ENCODE data around the gene FAM53A.
"Not testable (repeated sequence)": the region's sequence is repeated elsewhere in the genome, so short reads cannot be mapped to it uniquely, and the experiment has no call there.

FAM53A gene

DNA sequence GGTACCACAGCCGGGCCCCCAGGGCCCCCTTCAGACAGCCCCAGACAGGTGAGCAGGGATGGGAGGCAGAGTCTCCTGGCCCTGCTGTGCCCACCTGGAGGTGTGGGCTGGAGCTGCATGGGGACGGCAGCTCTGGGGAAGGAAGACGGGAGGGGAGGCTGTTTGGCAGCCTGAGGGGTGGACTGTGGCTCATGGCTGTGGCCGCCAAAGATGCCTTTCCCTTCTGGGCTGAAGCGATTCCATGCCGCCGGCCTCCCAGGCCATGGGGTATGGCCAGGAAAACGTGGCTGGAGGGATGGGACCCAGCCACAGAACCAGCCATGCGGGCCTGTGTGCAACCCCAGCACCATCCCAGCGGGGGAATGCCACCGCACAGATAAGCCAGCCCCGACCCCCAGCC, 65.7 kb downstream of the FAM53A start:
- no peak for DNase-seq

DNA sequence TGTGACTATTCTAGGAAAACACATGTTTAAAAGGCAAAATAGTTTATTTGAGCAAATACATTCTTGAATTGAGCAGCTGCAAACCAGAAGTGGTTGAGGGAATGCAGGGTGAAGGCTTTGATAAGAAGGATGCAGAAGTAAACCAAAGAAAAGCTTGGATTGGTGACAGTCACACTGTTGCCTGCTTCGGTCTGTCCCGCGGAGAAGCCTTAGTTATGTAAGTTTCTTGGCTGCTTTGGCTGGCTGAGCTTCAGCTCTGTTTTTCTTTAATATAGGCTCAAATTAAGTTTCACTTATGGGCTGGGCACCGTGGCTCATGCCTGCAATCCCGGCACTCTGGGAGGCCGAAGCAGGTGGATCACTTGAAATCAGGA, 67.6 kb downstream of the FAM53A start:
- no peak for DNase-seq

DNA sequence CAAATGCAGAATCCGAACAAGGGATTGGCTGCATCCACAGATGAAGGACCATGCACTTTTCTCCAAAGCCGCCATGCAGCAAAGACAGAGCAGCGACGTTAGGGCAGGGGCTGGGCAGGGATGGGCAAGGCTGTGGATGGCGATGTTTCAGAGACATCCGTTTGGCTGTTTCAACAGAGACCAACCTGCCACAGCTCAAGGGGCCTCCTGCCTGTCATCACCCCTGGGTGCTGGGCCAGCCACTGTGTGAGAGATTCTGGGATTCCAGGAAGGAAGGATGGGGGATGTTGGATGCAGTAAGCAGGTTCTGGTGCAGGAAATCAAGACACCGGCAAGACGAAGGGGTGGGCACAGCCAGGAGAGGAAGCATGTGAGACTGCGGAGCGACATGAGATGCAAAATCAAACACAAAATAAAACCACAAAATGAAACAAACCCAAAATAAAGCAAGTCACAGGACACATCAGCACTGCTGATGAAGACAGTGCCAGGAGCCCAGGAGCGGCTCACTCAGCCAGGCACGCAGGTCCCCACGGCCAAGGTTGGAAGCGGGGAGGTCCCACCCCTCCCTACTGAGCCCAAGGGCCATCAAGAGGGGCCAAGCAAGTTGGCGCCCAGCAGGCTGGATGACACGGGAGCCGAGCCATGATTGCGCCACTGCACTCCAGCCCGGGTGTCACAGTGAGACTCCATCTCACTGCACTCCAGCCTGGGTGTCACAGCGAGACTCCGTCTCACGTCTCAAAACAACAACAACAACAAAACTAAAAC, 68.1 kb downstream of the FAM53A start:
- no peak for DNase-seq

DNA sequence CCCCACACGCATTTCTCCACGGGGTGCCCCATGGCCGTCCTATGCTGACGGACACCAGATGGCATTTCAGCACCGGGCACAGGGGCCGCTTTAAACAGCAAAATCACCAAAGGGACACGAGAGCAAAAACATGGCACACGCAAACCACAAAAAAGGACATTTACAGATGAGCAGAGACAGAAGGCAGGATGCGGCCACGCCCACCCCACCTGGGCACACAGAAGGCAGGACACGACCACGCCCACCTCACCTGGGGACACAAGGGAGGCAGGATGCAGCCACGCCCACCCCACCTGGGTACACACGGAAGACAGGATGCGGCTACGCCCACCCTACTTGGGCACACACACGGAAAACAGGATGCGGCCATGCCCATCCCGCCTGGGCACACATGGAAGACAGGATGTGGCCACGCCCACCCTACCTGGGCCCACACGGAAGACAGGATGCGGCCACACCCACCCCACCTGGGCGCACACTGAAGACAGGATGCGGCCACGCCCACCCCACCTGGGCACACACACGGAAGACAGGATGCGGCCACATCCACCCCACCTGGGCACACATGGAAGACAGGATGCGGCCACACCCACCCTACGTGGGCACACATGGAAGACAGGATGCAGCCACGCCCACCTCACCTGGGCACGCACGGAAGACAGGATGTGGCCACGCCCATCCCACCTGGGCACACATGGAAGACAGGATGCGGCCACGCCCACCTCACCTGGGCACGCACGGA, 69.1 kb downstream of the FAM53A start:
- DNase-seq = no peak

DNA sequence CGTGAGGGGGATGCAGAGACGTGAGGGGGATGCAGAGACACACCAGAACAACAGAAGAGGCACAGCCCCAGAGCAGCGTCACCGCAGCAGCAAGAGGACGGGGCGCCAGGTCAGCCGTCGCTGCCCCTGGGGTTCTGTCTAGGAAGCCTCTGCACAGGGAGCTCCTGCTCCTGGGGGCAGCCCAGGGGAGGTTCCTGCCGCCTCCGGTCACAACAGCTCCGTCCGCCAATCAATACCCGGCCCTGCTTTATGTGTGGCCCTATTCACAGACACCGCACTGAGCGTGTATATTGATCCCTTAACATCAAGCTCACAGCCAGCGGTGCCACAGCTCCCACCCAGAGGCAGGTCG, 69.6 kb downstream of the FAM53A start:
- no peak for DNase-seq

DNA sequence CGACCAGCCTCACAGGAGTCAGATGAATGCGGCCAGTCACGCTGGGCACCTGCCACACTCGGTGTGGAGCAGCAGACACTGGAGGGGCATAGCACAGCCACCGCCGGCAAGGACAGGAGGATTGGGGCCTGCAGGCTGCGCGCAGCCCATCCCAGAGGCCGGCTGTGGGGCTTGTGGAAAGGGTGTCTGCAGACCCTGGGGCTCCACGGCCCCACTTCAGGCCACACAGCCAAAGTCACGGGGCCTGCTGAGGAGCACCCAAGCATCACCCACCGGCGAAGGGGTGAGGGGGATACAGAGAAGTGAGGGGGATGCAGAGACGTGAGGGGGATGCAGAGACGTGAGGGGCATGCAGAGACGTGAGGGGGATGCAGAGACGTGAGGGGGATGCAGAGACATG, 70.1 kb downstream of the FAM53A start:
- no peak for DNase-seq

DNA sequence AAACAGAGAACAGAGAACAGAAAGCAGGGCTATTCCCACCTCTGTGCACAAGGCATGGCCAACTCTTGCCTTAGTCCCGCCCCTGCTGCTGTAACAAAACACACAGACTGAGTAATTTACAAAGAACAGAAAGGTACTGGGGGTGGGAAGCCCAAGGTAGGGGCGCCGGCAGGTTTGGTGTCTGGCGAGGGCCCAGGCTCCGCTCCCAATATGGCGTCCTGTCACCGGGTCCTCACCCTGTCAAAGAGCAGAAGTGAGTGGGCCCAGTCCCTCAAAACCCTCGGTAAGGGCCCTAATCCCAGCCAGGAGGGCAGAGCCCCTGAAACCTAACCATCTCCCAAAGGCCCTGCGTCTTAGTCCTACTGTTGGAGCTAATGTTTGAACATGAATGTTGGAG, 71.0 kb downstream of the FAM53A start:
- no peak for DNase-seq

DNA sequence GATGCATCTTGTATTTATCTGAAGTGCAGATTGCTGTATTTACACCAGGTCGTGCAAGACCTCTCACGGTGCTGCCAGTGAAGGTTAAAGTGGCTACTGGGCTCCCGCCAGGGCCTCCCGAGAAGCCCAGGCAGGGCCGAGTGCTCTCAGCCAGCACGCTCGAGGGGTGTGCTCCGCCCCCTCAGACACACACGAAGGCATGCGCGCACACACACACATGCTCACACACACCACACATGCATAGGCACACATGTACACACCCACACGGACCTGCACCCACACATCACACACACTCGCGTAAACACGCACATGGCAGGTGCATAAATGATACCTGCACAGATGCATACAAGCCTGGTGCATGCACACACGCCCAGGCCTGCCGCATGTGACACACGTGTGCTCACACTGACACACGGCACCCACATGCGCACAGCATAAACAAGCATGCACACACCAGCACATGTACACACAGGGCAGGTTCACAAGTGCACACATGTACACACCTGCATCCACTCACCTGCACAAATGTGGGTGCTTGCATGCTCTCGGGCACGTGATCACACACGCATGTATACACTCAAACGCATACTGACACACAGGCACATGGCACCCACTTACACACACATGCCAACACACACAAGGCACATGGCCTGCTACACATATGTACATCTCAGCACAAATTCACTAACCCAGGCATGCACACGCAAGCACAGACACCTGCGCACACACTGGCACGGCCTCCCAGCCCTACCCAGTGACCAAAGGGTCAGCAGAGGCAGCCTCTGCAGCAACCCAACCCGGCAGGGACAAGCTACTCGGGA, 71.6 kb downstream of the FAM53A start:
- DNase-seq = no peak

DNA sequence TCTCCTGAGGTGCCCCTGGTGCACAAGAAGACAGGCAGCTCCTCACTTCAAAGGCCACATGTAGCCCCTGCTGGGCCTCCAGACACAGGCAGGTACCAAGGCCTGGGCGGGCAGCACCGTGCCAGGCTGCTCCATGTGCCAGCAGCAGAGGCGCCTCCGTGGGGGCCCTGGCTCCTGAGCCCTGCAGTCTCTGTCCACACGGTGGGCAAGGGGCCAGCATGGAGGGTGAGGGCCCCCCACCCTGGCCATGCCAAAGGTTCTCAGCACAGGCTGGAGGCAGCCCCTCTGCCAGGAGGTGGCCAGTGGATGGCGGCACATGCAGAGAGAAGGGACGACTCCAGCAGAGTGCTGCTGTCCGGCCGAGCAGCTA, 72.6 kb downstream of the FAM53A start:
- DNase-seq = no peak

DNA sequence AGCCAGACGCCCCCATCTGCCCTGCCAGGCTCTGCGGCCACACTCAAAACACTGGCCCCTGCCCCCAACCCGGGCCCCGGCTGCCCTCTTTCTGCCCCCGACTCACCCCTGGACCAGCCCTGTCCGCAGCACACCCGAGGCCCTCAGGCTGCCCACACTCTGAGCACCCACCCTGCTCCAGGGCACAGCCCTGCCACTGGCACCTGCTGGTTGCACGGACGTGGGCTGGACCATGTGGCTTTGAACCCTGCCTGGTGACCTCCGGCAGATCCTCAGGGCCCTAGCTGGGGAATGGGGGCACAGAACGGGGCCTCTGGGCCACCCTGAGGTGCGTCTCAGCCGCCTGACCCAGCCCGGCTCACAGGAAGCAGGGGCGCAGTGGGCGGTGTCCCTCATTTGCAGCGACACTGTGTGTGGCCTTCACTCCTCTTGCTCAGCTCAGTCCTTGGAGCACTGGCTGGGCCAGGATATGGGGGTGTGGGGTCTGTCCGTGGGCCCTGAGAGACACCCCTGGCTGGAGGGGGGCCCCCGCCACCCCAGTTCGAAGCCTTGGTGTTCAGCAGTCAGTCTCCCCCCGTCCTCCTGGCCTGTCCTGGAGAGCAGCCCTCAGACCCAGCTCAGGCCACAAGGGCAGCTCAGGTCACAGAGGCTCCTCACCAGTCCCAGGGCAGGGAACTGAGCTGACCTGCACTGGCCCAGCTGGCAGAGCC, 73.2 kb downstream of the FAM53A start:
- DNase-seq = no peak

DNA sequence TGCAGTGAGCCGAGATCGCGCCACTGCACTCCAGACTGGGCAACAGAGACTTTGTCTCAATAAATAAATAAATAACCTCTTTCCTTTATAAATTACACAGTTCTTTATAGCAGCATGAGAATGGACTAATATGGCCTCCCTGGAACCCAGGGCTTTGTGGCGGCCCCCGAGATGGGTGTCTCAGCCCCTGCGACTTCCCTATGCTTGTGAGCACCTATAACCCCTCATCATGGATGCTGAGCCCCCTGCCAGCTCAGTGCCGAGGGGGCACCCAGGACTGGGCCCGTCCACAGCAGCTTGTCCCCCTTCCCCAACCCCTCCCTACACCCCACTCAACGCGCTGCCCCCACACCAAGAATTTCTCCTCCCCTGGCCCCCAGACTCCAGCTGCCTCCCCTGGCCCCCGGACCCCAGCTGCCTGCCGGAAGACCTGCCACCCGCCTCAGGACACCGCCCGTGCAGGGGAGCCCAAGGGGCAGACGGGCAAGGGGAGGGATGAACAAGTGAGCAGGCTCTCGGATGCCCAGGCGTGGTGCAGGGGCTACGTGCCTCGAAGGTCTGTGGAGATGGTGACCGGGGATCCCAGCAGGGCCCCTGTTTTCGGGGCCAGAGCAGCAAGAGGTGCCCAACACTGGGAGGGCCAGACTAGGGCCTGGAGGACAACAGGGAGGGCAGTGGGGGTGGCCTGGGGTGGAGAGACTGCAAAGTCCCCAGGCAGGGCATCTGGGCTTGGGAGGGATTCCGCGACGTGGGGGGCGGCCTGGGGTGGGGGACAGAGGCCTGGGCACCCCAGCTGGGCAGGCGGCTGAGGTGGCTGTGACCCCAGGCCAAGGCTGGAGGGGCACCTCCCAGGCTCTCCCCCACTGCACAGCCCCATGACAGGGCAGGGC, 74.0 kb downstream of the FAM53A start:
- no peak for DNase-seq

DNA sequence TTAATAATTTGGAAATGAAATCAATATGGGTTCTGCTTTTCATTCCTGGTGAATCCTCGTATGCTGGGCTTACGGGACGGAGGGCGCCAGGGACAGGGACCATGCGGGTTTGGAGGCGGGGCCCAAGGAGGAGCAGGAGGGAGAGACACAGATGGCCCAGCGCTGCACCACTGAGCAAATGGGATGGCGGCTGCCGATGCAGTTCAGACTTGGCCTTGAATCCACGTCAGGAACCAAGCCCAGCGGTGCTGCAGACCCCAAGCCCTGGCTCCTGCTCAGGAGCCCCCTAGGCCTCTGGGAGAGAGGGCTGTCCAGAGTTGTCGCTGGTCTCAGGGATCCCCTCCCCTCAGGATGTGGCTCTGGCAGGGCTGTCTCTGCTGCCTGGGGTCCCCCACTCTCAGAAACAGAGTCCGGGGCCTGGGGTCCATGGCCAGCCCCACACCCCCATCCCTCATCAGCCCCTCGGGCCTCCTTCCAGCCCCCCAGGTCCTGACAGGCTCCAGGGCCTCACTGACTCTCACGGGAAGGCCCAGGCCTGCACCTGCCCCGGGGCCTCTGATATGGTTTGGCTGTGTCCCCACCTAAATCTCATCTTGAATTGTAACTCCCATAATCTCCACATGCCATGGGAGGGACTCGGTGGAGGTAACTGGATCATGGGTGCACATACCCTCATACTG, 75.2 kb downstream of the FAM53A start:
- no peak for DNase-seq

DNA sequence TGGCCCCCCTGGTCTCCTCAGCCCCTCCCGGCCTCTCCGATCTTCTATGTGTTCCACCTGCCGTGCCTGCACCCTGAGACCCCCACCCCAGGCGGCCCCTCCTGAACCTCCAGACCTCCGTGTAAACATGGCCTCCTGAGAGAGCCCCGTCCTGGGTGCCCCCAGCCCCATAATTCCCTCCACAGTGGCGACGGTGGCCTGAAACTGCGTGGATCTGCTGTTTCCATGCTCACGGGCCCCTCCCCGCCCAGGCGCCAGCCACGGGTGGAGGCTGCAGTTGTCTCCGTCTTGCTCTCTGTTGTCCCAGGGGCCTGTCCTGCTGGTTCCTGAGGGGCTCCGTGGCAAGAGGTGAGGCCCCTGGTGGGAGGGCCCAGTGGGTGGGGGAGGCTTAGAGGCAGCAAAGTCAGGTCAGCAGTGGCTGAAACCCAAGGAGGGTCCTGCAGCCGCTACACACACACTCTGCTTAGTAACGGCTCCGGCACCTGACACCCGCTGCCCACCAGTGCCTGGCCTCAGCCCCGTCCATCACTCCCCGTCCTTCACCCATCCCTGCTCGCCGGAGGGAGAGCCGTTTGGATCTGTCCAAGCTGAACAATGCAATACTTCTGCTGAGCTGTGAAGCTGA, 75.8 kb downstream of the FAM53A start:
- DNase-seq = no peak

DNA sequence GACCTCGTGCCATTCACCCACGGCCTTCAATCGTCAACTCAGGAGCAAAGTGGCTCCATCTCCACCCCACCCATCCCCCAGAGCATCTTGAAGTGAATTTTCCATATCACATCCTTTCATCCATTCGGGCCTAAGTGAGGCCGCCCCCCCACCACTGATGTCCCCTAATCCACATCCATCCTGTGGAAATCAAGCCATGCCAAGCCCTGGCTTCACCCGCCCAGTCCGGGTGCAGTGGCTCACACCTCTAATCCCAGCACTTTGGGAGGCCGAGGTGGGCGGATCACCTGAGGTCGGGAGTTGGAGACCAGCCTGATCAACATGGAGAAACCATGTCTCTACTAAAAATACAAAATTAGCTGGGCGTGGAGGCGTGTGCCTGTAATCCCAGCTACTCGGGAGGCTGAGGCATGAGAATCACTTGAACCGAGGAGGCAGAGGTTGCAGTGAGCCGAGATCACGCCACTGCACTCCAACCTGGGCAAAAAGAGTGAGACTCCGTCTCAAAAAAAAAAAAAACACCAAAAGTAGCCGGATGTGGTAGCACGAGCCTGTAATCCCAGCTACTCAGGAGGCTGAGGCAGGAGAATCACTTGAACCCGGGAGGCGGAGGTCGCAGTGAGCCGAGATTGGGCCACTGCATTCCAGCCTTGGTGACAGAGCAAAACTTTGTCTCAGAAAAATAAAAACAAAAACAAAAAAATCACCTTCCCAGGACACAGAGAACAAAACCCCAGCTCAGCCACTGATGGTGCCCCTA, 76.5 kb downstream of the FAM53A start:
- not testable (repeated sequence) for DNase-seq

DNA sequence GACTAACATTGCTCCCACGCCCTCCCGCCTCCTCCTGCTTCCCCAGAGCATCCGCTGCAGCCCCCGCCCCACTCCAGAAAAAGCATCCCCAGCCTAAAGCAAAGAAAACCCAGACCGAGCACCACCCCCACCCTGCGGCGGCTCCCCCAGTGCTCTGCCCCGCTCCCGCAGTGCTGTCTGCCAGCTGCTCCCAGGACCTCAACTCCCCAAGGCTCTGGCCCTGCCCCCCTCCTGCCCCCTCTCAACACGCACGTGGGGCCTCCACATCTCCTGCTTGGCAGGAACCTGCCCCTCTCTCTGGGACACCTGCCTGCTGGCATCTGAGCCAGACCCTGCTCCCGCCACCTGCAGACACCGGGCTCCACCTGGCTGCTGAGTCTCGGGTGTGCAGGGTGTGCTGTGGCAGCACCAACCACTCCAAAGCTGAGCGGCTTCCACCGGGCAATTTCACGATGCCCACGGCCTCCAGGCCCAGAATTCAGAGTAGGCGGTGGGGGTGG, 79.4 kb downstream of the FAM53A start:
- no peak for DNase-seq

DNA sequence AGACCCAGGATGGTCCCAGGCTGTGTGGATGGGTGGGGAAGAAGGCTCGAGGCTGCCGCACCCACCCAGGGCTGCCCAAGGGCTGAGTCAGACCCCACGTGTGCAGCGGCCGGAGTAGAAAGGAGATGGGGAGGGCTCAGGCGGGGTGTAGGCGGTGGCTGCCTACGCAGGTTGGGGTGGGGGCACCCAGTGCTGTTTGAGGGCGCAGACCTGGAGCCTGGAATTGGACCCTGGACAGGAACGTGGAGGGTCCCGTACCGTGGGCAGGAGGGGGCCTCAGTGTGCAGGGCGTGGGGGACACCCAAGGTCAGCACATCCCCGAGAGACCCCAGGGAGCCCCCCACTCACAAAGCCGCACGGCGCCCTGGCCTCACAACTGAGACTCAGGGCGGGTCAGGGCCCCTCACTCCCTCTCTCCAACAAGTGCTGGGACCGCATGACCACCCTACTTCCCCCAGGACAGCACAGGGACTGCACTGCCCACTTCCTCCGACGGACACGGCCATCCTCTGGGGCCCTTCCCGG, 79.9 kb downstream of the FAM53A start:
- DNase-seq = no peak

DNA sequence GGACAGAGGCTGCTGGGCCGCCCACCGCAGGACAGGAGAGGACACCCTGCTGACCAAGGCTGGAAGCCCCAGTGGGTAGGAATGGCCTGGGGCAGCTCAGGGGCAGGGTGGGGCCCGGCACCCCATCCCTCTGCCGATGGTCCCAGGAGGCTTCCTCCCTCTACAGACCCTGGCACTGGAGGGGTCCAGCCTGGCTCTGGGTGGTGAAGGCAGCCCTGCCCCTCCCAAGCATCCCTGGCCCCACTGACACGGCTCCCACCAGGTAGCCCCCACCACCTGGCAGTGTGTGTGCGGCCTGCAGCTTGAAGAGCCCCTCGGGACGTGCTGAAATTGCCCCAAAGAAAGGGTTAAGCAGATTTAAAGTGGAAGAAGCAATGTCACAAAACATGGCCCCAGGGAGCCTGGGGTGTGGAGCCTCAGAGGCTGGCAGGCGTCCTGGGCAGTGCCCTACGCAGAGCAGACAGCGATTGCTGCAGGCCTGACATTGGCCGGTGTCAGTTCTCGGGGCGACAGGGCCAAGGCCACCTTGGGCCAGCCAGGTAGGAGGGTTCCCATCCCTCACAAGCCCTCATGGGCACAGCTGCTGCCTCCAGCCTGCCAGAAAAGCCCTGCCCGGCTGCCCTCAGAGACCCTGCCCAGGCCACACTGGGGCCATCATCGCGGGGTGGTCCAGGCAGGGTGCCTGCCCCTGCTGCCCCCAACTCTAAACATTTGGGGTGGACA, 80.5 kb downstream of the FAM53A start:
- no peak for DNase-seq

DNA sequence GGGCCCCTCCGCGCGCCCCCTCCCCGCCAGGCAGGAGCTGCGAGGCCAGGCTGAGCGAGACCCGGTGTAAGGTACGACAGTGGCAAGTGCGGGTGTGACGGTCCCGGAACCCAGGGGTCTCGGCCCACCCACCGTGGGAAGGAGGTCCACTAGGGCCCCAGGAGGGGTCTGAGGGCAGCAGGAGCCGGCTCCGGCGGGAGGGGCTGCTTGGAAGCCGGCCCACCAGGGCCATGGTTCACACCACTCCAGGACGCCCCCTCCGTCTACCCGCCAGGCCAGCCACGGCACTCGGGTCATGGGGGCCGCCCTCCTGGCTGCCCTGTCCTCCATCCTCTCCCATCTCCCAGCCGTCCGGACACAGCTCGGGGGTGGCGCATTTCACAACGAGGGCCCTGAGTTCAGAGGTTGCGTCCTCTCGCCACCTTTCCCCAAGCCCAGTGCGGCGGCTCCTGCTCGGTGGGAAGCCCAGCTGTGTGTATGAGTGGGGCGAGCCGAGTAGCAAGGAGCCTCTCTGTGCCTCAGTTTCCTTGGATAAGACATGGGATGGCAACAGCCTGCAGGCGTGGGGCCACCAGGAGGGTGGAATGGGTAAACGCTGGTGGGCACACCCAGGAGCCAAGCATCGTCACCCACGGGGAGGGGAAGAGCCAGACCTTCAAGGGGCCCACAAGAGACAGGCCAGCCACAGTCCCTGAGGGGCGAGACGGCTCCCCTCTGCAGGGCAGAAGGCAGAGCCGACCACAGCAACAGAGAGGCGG, 81.3 kb downstream of the FAM53A start:
- DNase-seq = no peak
